ENCODE results near the gene CD300C.
A peak's percentile ranks its signal among the peaks of the same experiment; 100 is the strongest.

Gene CD300C

DNA sequence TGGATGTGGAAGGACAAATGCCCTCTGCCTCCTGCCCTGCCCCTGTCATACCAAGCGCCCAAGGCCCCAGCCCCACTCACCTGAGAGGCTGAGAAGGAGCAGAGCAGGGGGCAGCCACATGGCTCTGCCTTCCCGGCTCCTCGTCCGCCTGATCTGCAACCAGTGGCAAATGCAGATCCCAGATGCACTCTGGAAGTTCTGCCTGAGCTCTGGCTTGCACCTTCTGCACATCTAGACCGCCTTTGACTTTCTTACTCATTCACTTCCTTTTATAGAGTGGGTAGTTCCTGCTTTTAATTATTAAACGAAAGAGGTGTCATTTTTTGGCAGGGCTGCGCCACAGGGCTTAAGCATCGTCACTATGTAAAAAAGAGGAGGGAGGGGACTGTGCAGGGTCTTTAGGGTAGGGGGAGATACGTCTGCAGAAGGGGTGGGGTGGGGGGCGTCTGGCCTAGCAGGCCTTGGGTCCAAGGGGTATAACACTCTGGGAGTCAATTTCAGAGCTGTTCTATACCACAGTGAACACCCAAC lies 14.6 kb downstream of the CD300C start, which contains the start of gene CD300LB:
Gene CD300LB (minus strand): TSS at position 245 of the 531 bp plus-strand sequence. CDS start 125 bp downstream, at position 120.
- TF ChIP-seq EZH2phosphoT487 (IDR thresholded peaks at IDR 0.05; ENCODE audit: low read depth): no peak
- TF ChIP-seq, protein P1, sequence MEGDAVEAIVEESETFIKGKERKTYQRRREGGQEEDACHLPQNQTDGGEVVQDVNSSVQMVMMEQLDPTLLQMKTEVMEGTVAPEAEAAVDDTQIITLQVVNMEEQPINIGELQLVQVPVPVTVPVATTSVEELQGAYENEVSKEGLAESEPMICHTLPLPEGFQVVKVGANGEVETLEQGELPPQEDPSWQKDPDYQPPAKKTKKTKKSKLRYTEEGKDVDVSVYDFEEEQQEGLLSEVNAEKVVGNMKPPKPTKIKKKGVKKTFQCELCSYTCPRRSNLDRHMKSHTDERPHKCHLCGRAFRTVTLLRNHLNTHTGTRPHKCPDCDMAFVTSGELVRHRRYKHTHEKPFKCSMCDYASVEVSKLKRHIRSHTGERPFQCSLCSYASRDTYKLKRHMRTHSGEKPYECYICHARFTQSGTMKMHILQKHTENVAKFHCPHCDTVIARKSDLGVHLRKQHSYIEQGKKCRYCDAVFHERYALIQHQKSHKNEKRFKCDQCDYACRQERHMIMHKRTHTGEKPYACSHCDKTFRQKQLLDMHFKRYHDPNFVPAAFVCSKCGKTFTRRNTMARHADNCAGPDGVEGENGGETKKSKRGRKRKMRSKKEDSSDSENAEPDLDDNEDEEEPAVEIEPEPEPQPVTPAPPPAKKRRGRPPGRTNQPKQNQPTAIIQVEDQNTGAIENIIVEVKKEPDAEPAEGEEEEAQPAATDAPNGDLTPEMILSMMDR (IDR thresholded peaks at IDR 0.05; ENCODE audit: low read depth, low read length): no peak
- no peak within 1 kb of the TSS for H2AFZ ChIP-seq (ENCODE audit: low read depth, low read length)

DNA sequence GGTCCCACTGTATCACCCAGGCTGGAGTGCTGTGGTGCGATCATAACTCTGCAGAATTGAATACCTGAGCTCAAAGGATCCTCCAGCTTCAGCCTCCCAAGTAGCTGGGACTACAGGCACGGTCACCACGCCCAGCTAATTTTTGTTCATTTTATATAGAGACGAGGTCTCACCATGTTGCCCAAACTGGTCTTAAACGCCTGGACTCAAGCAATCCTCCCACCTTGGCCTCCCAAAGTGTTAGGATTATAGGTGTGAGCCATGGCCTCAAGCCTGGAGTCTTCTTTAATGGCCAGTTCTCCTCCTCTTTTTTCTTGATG lies 15.1 kb downstream of the CD300C start:
- H4K20me1 ChIP-seq (ENCODE audit: insufficient read depth, low read length): no peaks in the 10 kb centered on the region
- peaks cover 24% of the 10 kb centered on the region for H3K27me3 ChIP-seq (ENCODE audit: low read depth, low read length)
- no peak overlapping the region for H3K4me3 ChIP-seq (ENCODE audit: low read length)
- H3K4me1 ChIP-seq (ENCODE audit: low read length): peaks cover 23% of the 10 kb centered on the region
- H3K27ac ChIP-seq (ENCODE audit: low read length): no peak overlapping the region
- H3K4me2 ChIP-seq (ENCODE audit: low read length): no peak overlapping the region
- no peaks in the 10 kb centered on the region for H3K36me3 ChIP-seq (replicated peaks; ENCODE audit: low read depth, low read length)
- TF ChIP-seq EZH2phosphoT487 (IDR thresholded peaks at IDR 0.05; ENCODE audit: low read depth): no peak
- TF ChIP-seq, protein P1 (IDR thresholded peaks at IDR 0.05; ENCODE audit: low read depth, low read length): no peak
- no peak overlapping the region for H2AFZ ChIP-seq (ENCODE audit: low read depth, low read length)
- H3K9me3 ChIP-seq (ENCODE audit: insufficient read depth, low read length): no peaks in the 10 kb centered on the region
- no peaks in the 10 kb centered on the region for H3K79me2 ChIP-seq (ENCODE audit: low read length)
- H3K9ac ChIP-seq (ENCODE audit: low read length): no peak overlapping the region

More for the DNA sequence above, 14.6 kb downstream of the CD300C start, which contains the start of gene CD300LB:
- Histone ChIP-seq H3K4me3 (ENCODE audit: low read length) (0 out of 2 replicates have a peak within 1 kb of the TSS, but pooled peaks have one; percentile 1), H3K9ac (ENCODE audit: low read length) (no peak within 1 kb of the TSS), H3K27me3 (ENCODE audit: low read depth, low read length) (peaks cover 25% of the 10 kb centered on the region), H3K79me2 (ENCODE audit: low read length) (no peaks in the 10 kb centered on the region), H3K4me1 (ENCODE audit: low read length) (peaks cover 23% of the 10 kb centered on the region), H3K36me3 (replicated peaks; ENCODE audit: low read depth, low read length) (no peaks in the 10 kb centered on the region), H3K4me2 (ENCODE audit: low read length) (peak within 1 kb of the TSS; percentile 40), H3K27ac (ENCODE audit: low read length) (no peak within 1 kb of the TSS), H3K9me3 (ENCODE audit: insufficient read depth, low read length) (no peaks in the 10 kb centered on the region), H4K20me1 (ENCODE audit: insufficient read depth, low read length) (no peaks in the 10 kb centered on the region)

DNA sequence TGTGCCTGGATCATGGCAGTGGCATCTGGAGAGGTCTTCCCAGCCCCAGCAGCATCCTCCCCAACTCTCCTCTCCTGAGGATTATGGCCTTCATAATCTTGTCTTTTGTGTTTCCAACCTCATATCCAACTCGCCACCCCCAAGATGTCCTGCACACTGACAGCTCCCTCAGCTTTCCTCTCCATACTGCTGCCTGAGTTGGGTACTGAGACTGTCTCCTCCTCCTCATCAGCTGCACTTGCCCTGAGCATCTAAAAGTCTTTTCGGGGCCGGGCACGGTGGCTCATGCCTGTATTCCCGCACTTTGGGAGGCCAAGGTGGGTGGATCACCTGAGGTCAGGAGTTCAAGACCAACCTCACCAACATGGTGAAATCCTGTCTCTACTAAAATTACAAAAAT lies 16.7 kb downstream of the CD300C start:
- H3K79me2 ChIP-seq (ENCODE audit: low read length): no peaks in the 10 kb centered on the region
- peaks cover 23% of the 10 kb centered on the region for H3K4me1 ChIP-seq (ENCODE audit: low read length)
- peaks cover 17% of the 10 kb centered on the region for H3K27me3 ChIP-seq (ENCODE audit: low read depth, low read length)
- no peak overlapping the region for H3K27ac ChIP-seq (ENCODE audit: low read length)
- TF ChIP-seq EZH2phosphoT487 (IDR thresholded peaks at IDR 0.05; ENCODE audit: low read depth): no peak
- TF ChIP-seq, protein P1 (IDR thresholded peaks at IDR 0.05; ENCODE audit: low read depth, low read length): no peak
- no peaks in the 10 kb centered on the region for H3K36me3 ChIP-seq (replicated peaks; ENCODE audit: low read depth, low read length)
- H3K4me3 ChIP-seq (ENCODE audit: low read length): no peak overlapping the region
- no peaks in the 10 kb centered on the region for H3K9me3 ChIP-seq (ENCODE audit: insufficient read depth, low read length)
- H2AFZ ChIP-seq (ENCODE audit: low read depth, low read length): no peak overlapping the region
- no peak overlapping the region for H3K9ac ChIP-seq (ENCODE audit: low read length)
- no peaks in the 10 kb centered on the region for H4K20me1 ChIP-seq (ENCODE audit: insufficient read depth, low read length)
- no peak overlapping the region for H3K4me2 ChIP-seq (ENCODE audit: low read length)

DNA sequence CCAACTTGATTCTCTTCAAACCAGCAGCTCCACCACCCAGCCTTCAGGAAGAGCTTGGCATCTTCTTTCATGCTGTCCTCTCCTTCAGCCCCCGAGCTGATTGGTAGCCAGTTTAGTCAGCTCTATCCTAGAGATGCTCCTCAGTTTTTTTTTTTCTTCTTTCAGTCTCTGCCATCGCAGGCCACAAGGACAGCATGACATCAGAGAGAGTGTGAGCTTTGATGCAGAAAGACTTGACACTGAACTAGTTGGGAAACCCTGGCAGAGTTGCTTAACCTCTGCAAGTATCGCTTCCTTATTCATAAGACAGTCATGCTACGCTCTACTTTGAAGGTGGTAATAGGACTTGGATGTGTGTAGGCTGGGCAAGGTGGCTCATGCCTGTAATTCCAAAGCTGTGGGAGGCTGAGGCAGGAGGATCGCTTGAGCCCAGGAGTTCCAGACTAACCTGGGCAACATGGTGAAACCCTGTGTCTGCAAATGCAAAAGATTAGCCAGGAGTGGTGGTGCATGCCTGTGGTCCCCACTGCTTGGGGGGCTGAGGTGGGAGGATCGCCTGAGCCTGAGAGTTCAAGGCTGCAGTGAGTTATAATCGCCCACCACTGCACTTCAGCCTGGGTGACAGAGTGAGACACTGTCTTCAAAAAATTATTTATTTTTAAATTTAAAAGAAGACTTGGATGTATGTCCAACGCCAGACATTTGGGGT lies 17.3 kb downstream of the CD300C start:
- H3K36me3 ChIP-seq (replicated peaks; ENCODE audit: low read depth, low read length): no peaks in the 10 kb centered on the region
- TF ChIP-seq, protein P1 (IDR thresholded peaks at IDR 0.05; ENCODE audit: low read depth, low read length): no peak
- no peak for TF ChIP-seq EZH2phosphoT487 (IDR thresholded peaks at IDR 0.05; ENCODE audit: low read depth)
- H3K9me3 ChIP-seq (ENCODE audit: insufficient read depth, low read length): no peaks in the 10 kb centered on the region
- no peak overlapping the region for H2AFZ ChIP-seq (ENCODE audit: low read depth, low read length)
- peaks cover 14% of the 10 kb centered on the region for H3K27me3 ChIP-seq (ENCODE audit: low read depth, low read length)
- H3K4me2 ChIP-seq (ENCODE audit: low read length): no peak overlapping the region
- H3K9ac ChIP-seq (ENCODE audit: low read length): no peak overlapping the region
- no peak overlapping the region for H3K27ac ChIP-seq (ENCODE audit: low read length)
- no peaks in the 10 kb centered on the region for H3K79me2 ChIP-seq (ENCODE audit: low read length)
- no peak overlapping the region for H3K4me3 ChIP-seq (ENCODE audit: low read length)
- H4K20me1 ChIP-seq (ENCODE audit: insufficient read depth, low read length): no peaks in the 10 kb centered on the region
- H3K4me1 ChIP-seq (ENCODE audit: low read length): peaks cover 23% of the 10 kb centered on the region

All from OCI-LY3 (cell line).